Sigmoid colon (tissue), 7 donors: ENCODE data around the gene EXO1. TPM values are rescaled to one million over a fixed set of nuclear protein-coding genes. Genes with fewer than 3 reads are reported as not detected.
"Not testable (repeated sequence)": the region's sequence is repeated elsewhere in the genome, so short reads cannot be mapped to it uniquely, and the experiment has no call there.

Source experiments
- DNase-seq: peaks from one replicate; pipeline ENCODE4 v3.0.0-alpha.2; 2019
- H3K27ac ChIP-seq, 4 donors: fragments of 200-600 bp; sonication (generic); one replicate each; pipeline ENCODE4 v1.5.1; 2016 to 2019; ENCODE audit warnings: mild to moderate bottlenecking in 1 of 4
- H3K27me3 ChIP-seq, 3 donors: fragments of 200-600 bp; sonication (generic); one replicate each; pipeline ENCODE4 v1.5.1; 2019; ENCODE audit warnings: mild to moderate bottlenecking in 1 of 3
- H3K36me3 ChIP-seq, 4 donors: fragments of 200-600 bp; sonication (generic); one replicate each; pipeline ENCODE4 v1.5.1; 2016 to 2019
- H3K4me1 ChIP-seq, 4 donors: fragments of 200-600 bp; sonication (generic); one replicate each; pipeline ENCODE4 v1.5.1; 2017 to 2019
- H3K4me3 ChIP-seq, 4 donors: fragments of 200-600 bp; sonication (generic); one replicate each; pipeline ENCODE4 v1.5.1; 2017 to 2019; ENCODE audit warnings: mild to moderate bottlenecking in 2 of 4, moderate library complexity in 1 of 4
- H3K9me3 ChIP-seq, 4 donors: fragments of 200-600 bp in 3 of 4; sonication (generic) in 3 of 4; one replicate each; pipeline versions ENCODE4 v1.5.1 to v1.6.1; 2013 to 2019
- EP300 ChIP-seq, 4 donors: sonication (generic); formaldehyde crosslinking; IDR thresholded peaks; one replicate each; pipeline ENCODE4 v1.6.1; 2017; ENCODE audit warnings: antibody characterized with exemption in 4 of 4
- POLR2A ChIP-seq, 2 donors: fragments of 450-650 bp; IDR thresholded peaks; one replicate each; pipeline ENCODE4 v1.6.1; 2016; ENCODE audit warnings: antibody characterized with exemption in 2 of 2, mild to moderate bottlenecking in 2 of 2, moderate library complexity in 2 of 2
- POLR2AphosphoS5 ChIP-seq, 4 donors: sonication (generic); formaldehyde crosslinking; IDR thresholded peaks; one replicate each; pipeline ENCODE4 v1.6.1; 2017; ENCODE audit warnings: antibody characterized with exemption in 4 of 4
- WGBS, 2 donors: extraction: QIAGEN DNeasy Blood & Tissue Kit; methylation state at CpG; one replicate each; pipeline ENCODE4 v1.1.7; 2013; 5-methylcytosine and 5-hydroxymethylcytosine counted together
- intact Hi-C: fragments of 100-400 bp; cut with DNase I; formaldehyde crosslinking; loops from one replicate; pipeline ENCODE4 v1.15.1; 2023
- polyA plus RNA-seq, 3 donors: library from polyadenylated mRNA; stranded (reverse); fragments of 200-250 nt; gene quantifications; one replicate each; pipeline ENCODE4 v1.2.3, GENCODE V29; 2013
- total RNA-seq, 4 donors: library from RNA; depleted of rRNA; stranded (reverse); fragments of >200 nt; gene quantifications; one replicate each; pipeline ENCODE4 v1.1.0, GENCODE V29; 2016
- TF ChIP-seq, protein P1 (sequence below), 4 experiments: fragments of 450-650 bp in 3 of 4; fragments of 200-600 bp in 1 of 4; IDR thresholded peaks; one replicate each; pipeline ENCODE4 v1.5.1; 2016 to 2019; ENCODE audit warnings: antibody characterized with exemption in 4 of 4, mild to moderate bottlenecking in 3 of 4, moderate library complexity in 2 of 4
- donor health status: healthy with polysubstance abuse.
- donor health status: Bipolar disorder and iron deficiency.
- donor health status: healthy.

Gene EXO1
- total and polyA plus RNA-seq, 7 donors, result under 0.01 to 3.4 (median 0.71) TPM; not detected in 2

DNA sequence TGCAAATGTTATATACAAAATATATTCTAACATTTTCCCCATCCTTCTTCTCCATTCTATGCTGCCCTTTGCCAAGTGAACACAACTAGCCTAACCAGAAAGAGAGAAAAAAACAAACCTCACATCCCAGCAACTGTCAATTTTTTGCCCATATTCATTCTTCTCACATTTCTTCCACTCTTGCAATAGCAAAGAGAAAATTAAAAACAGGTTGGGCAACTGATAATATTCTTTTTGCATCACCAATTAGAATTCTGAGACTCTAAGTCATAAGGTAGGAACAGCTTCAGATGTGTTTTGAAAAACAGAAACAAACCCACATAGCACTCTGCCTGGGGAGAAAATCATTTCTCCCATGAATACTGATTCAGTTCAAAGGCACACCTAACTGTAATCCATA is 25.2 kb upstream of the EXO1 start:
- intact Hi-C loops, result no loop called here
- H3K27me3 ChIP-seq, result no peaks in the 10 kb centered on the region
- H3K4me3 ChIP-seq, result no peak overlapping the region
- H3K36me3 ChIP-seq, result no peaks in the 10 kb centered on the region
- no peak for DNase-seq
- no peaks in the 10 kb centered on the region for H3K9me3 ChIP-seq
- no peak overlapping the region for H3K27ac ChIP-seq
- TF ChIP-seq POLR2A (IDR thresholded peaks at IDR 0.05) (no peak), POLR2AphosphoS5 (IDR thresholded peaks at IDR 0.05) (no peak), EP300 (IDR thresholded peaks at IDR 0.05) (no peak)
- TF ChIP-seq, protein P1, sequence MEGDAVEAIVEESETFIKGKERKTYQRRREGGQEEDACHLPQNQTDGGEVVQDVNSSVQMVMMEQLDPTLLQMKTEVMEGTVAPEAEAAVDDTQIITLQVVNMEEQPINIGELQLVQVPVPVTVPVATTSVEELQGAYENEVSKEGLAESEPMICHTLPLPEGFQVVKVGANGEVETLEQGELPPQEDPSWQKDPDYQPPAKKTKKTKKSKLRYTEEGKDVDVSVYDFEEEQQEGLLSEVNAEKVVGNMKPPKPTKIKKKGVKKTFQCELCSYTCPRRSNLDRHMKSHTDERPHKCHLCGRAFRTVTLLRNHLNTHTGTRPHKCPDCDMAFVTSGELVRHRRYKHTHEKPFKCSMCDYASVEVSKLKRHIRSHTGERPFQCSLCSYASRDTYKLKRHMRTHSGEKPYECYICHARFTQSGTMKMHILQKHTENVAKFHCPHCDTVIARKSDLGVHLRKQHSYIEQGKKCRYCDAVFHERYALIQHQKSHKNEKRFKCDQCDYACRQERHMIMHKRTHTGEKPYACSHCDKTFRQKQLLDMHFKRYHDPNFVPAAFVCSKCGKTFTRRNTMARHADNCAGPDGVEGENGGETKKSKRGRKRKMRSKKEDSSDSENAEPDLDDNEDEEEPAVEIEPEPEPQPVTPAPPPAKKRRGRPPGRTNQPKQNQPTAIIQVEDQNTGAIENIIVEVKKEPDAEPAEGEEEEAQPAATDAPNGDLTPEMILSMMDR (IDR thresholded peaks at IDR 0.05), result no peak
- H3K4me1 ChIP-seq, result peaks cover 0 to 3% (median 0%) of the 10 kb centered on the region in 4 donors

DNA sequence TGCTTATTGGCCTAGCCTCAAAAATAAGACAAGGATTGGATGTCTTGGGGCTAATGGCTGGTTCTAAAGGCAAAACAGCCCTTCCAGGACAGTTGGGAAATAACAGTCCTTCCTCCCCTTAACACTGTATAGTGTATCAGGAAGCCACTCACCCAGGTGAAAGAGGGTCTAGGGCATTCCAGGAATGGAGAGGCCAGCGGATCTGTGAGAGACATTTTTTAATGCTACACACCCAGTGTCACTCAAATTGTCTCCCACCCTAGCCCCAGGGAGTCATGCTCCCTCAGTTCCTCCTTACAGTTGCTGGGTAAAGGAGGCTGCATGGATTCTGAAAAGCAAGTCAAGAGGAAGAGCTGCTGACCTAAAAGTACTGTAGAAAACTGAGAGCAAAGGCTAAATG is 24.1 kb upstream of the EXO1 start:
- 87 to 90% methylated on average over 1 of the region's 1 CpG for WGBS, 2 donors
- H3K9me3 ChIP-seq, result no peaks in the 10 kb centered on the region
- H3K4me1 ChIP-seq, result peaks cover 0 to 6% (median 4%) of the 10 kb centered on the region in 4 donors
- H3K36me3 ChIP-seq, result no peaks in the 10 kb centered on the region
- no peaks in the 10 kb centered on the region for H3K27me3 ChIP-seq
- no peak overlapping the region for H3K27ac ChIP-seq
- intact Hi-C loops, result no loop called here
- H3K4me3 ChIP-seq, result no peak overlapping the region
- TF ChIP-seq, protein P1 (IDR thresholded peaks at IDR 0.05), result no peak
- TF ChIP-seq EP300 (IDR thresholded peaks at IDR 0.05) (no peak), POLR2AphosphoS5 (IDR thresholded peaks at IDR 0.05) (no peak), POLR2A (IDR thresholded peaks at IDR 0.05) (no peak)
- no peak for DNase-seq

DNA sequence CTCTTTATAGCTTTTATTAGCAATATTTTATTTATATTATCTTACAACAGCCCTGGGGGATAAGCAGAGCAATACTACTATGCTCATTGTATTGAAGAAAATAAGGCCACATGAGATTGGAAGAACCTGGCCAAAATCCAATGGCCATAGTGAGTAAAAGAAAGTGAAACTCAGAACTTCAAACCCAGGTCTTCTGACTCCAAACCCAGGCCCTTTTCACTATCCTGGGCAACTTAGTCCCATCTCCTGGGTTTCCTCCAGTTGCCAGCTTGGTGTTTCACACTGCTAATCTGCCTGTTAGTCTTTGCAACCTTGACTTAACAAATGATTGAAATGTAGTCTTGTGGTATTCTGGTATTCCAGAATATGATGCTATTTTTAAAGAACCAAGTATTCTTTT is 22.4 kb upstream of the EXO1 start:
- H3K4me1 ChIP-seq, result peaks cover 0 to 6% (median 4%) of the 10 kb centered on the region in 4 donors
- no peaks in the 10 kb centered on the region for H3K36me3 ChIP-seq
- H3K27me3 ChIP-seq, result no peaks in the 10 kb centered on the region
- intact Hi-C loops, result no loop called here
- TF ChIP-seq POLR2AphosphoS5 (IDR thresholded peaks at IDR 0.05) (no peak), EP300 (IDR thresholded peaks at IDR 0.05) (no peak), POLR2A (IDR thresholded peaks at IDR 0.05) (no peak)
- TF ChIP-seq, protein P1 (IDR thresholded peaks at IDR 0.05), result no peak
- no peak overlapping the region for H3K27ac ChIP-seq
- H3K9me3 ChIP-seq, result no peaks in the 10 kb centered on the region
- no peak for DNase-seq
- H3K4me3 ChIP-seq, result no peak overlapping the region

DNA sequence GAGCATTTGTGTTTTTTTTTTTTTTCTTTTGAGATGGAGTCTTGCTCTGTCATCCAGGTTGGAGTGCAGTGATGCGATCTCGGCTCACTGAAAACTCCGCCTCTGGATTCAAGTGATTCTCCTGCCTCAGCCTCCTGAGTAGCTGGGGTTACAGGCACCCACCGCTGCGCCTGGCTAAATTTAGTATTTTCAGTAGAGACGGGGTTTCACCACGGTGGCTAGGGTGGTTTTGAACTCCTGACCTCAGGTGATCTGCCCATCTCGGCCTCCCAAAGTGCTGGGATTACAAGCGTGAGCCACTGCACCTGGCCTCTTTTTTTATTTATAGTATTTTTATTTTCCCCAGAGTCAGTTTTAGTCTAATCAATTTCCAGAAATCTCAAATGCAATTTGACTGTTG is 21.4 kb upstream of the EXO1 start:
- H3K9me3 ChIP-seq, H3K4me1 ChIP-seq, DNase-seq, H3K27ac ChIP-seq, intact Hi-C loops, H3K4me3 ChIP-seq, H3K36me3 ChIP-seq, H3K27me3 ChIP-seq: not testable (repeated sequence)
- 93 to 95% methylated on average over 9 of the region's 9 CpGs for WGBS, 2 donors

DNA sequence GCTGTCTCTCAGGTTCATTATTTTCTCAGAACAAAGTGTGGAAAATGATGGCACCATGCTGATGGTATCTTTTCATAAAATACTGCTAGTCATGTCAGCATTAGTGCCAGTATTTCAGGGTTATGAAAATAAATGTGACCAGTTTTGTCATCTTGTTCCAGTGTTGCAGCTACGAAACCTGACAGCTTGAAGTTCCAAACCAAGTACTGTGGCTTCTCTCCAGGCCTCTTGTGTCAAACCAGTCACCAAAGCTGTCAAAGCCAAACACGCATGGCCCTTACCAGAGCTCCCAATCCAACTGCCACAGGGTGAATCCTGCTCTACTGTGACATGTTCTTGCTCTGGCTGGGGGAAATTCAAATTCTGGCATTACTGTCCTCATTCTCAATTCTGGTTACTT is 20.7 kb upstream of the EXO1 start:
- WGBS, 2 donors, result 89 to 90% methylated on average over 2 of the region's 2 CpGs
- Histone ChIP-seq H3K4me1 (peaks cover 0 to 6% (median 3%) of the 10 kb centered on the region in 4 donors), H3K36me3 (no peaks in the 10 kb centered on the region), H3K27ac (no peak overlapping the region), H3K4me3 (no peak overlapping the region), H3K27me3 (no peaks in the 10 kb centered on the region), H3K9me3 (no peaks in the 10 kb centered on the region)
- TF ChIP-seq, protein P1 (IDR thresholded peaks at IDR 0.05), result no peak
- no peak for TF ChIP-seq EP300 (IDR thresholded peaks at IDR 0.05)
- intact Hi-C loops, result no loop called here
- DNase-seq, result no peak
